HG03520 (cell line): ENCODE results near the gene OR4B1.

ENCODE experiments used
- ATAC-seq: cut with Tn5 transposase; IDR thresholded peaks from one replicate; pipeline ENCODE4 v1.9.1; 2021; ENCODE audit warnings: mild to moderate bottlenecking, moderate library complexity; ENCODE audit not compliant: unreplicated experiment

Gene OR4B1

DNA sequence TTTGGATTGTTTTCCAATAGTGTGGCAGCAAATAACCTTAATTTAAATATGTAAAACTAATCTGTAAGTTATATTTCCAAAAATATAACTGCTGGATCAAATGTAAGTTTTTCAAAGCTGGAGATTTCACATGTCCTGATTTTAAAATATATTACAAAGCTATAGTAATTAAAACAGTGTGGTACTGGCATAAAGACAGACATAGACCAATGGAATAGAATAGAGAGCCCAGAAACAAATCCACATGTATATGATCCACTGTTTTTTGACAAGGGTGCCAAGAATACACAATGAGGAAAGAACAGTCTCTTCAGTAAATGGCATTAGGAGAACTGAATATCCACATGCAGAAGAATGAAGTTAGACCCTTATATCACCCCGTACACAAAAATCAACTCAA is 32.3 kb downstream of the OR4B1 start:
- ATAC-seq = no peak

DNA sequence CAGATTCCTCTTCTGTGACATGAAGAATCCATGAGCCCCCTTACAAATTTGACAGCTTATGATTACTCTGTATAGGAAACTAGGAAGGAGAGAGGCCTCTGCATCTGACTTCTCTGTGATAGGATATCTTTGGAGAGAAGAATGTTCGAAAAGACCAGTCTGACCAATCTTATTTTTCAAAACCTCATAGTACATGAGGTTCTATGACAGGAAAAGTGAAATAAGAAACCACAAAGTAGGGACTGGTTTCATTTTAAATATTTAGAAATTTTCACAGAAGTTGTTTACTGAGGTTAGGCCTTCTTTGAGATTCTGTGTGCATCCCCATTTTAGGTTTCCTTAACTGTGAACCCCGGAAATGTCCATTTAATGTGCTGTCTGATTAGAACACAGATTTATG is 45.0 kb downstream of the OR4B1 start:
- ATAC-seq = no peak

DNA sequence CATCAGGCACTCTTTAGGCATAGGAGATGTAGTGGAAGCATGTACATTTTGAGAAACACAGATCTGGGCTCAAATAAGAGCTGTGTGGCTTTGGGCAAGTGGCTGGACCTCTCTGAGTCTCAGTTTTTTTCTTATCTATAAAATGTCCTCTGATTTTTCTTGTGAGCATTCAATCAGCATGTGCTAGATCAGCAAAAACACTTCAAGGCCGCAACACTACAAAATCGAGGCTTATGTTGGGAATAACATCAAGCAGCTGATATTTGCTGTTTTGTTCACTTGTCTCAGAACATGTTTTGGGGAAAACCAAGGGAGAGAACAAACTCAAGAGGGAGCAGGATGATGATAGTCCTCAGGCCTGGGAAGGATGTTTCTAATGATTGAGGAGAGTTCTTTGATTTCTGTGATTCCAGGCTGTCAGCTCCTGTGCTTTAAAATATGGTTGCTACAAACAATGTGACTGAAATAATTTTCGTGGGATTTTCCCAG is 46.9 kb downstream of the OR4B1 start, which contains the start of gene OR4X1:
Gene OR4X1 (plus strand): TSS at position 439 of the 489 bp plus-strand sequence. CDS start 0 bp downstream, at position 439.
- ATAC-seq = no peak
